Neuronal stem cell (in vitro differentiated cells): ENCODE measurements around the gene VOPP1.

Experiments used
- DNase-seq: peaks from one replicate; pipeline ENCODE4 v3.0.0-alpha.2; 2013; ENCODE audit warnings: low spot score
- H2AFZ ChIP-seq: one replicate; pipeline ENCODE4 v1.6.1; 2013; ENCODE audit warnings: mild to moderate bottlenecking, low read length, inconsistent platforms
- H2AK5ac ChIP-seq: 2 replicates; pipeline ENCODE4 v1.6.1; 2013; ENCODE audit warnings: low read depth, mild to moderate bottlenecking, inconsistent platforms, low read length, moderate library complexity, mixed read lengths
- H2BK120ac ChIP-seq: 2 replicates; pipeline ENCODE4 v1.6.1; 2013; ENCODE audit warnings: low read depth, mild to moderate bottlenecking, inconsistent platforms, low read length, moderate library complexity, mixed read lengths
- H2BK12ac ChIP-seq: one replicate; pipeline ENCODE4 v1.6.1; 2013; ENCODE audit warnings: low read length, inconsistent platforms
- H2BK15ac ChIP-seq: 2 replicates; pipeline ENCODE4 v1.6.1; 2013; ENCODE audit warnings: mild to moderate bottlenecking, low read length, inconsistent platforms, mixed read lengths
- H2BK5ac ChIP-seq: one replicate; pipeline ENCODE4 v1.6.1; 2013; ENCODE audit warnings: inconsistent platforms, mild to moderate bottlenecking, low read length, moderate library complexity
- H3K14ac ChIP-seq: one replicate; pipeline ENCODE4 v1.6.1; 2013; ENCODE audit warnings: low read length, inconsistent platforms
- H3K18ac ChIP-seq: 2 replicates; pipeline ENCODE4 v1.6.1; 2013; ENCODE audit warnings: low read length, inconsistent platforms
- H3K23ac ChIP-seq: 2 replicates; pipeline ENCODE4 v1.6.1; 2013; ENCODE audit warnings: low read depth, mild to moderate bottlenecking, mixed read lengths, low read length, inconsistent platforms; ENCODE audit not compliant: poor library complexity
- H3K27ac ChIP-seq: replicated peaks from 3 replicates; pipeline ENCODE4 v1.5.1; 2013; ENCODE audit warnings: low read length, inconsistent platforms
- H3K27me3 ChIP-seq, 3 experiments: 2 replicates each; pipeline ENCODE4 v1.6.1; 2013; ENCODE audit warnings: low read length in 3 of 3, mild to moderate bottlenecking in 2 of 3, inconsistent platforms in 1 of 3, low read depth in 1 of 3, mixed read lengths in 1 of 3, moderate library complexity in 1 of 3; ENCODE audit not compliant: control insufficient read depth in 3 of 3, insufficient read depth in 3 of 3
- H3K36me3 ChIP-seq, 2 donors: replicated peaks in 1 of 2; 2 replicates each; pipeline ENCODE4 v1.6.1; 2013; ENCODE audit warnings: low read length in 2 of 2; ENCODE audit not compliant: control insufficient read depth in 2 of 2, insufficient read depth in 2 of 2
- H3K4ac ChIP-seq: 2 replicates; pipeline ENCODE4 v1.6.1; 2013; ENCODE audit warnings: inconsistent platforms, mild to moderate bottlenecking, low read length, moderate library complexity
- H3K4me1 ChIP-seq, 2 donors: 1 replicate in 1 of 2; 2 replicates in 1 of 2; pipeline ENCODE4 v1.6.1; 2013; ENCODE audit warnings: low read length in 2 of 2, low read depth in 1 of 2; ENCODE audit not compliant: control insufficient read depth in 2 of 2, insufficient read depth in 1 of 2
- H3K4me2 ChIP-seq: one replicate; pipeline ENCODE4 v1.6.1; 2013; ENCODE audit warnings: mild to moderate bottlenecking, low read length, inconsistent platforms; ENCODE audit not compliant: insufficient read depth, poor library complexity, severe bottlenecking
- H3K4me3 ChIP-seq, 2 donors: 2 replicates each; pipeline ENCODE4 v1.5.1; 2013; ENCODE audit warnings: low read length in 2 of 2, mild to moderate bottlenecking in 2 of 2, inconsistent platforms in 1 of 2, moderate library complexity in 1 of 2
- H3K79me1 ChIP-seq: one replicate; pipeline ENCODE4 v1.6.1; 2013; ENCODE audit warnings: low read depth, mild to moderate bottlenecking, inconsistent platforms, low read length, moderate library complexity
- H3K9ac ChIP-seq: one replicate; pipeline ENCODE4 v1.6.1; 2013; ENCODE audit warnings: mild to moderate bottlenecking, low read depth, low read length, inconsistent platforms; ENCODE audit not compliant: poor library complexity
- H3K9me3 ChIP-seq, 2 donors: replicated peaks in 1 of 2; 2 replicates each; pipeline versions ENCODE3 to v1.6.1; 2013; ENCODE audit warnings: low read length in 2 of 2, mild to moderate bottlenecking in 2 of 2, inconsistent platforms in 1 of 2, low read depth in 1 of 2, mixed read lengths in 1 of 2, moderate library complexity in 1 of 2; ENCODE audit not compliant: control insufficient read depth in 2 of 2, insufficient read depth in 1 of 2
- H4K8ac ChIP-seq: one replicate; pipeline ENCODE4 v1.6.1; 2013; ENCODE audit warnings: low read depth, mild to moderate bottlenecking, inconsistent platforms, low read length, moderate library complexity
- H4K91ac ChIP-seq: one replicate; pipeline ENCODE4 v1.6.1; 2013; ENCODE audit warnings: low read length, low read depth, mild to moderate bottlenecking, inconsistent platforms; ENCODE audit not compliant: poor library complexity
- WGBS, 2 donors: extraction: QIAGEN DNeasy Blood & Tissue Kit; methylation state at CpG; one replicate each; pipeline ENCODE4 v1.1.7; 2013; ENCODE audit warnings: missing lambda C conversion rate in 2 of 2, mixed read lengths in 1 of 2; ENCODE audit not compliant: insufficient read length in 2 of 2, insufficient replicate concordance in 1 of 2; ENCODE audit errors: extremely low coverage in 2 of 2; 5-methylcytosine and 5-hydroxymethylcytosine counted together

VOPP1 gene

DNA sequence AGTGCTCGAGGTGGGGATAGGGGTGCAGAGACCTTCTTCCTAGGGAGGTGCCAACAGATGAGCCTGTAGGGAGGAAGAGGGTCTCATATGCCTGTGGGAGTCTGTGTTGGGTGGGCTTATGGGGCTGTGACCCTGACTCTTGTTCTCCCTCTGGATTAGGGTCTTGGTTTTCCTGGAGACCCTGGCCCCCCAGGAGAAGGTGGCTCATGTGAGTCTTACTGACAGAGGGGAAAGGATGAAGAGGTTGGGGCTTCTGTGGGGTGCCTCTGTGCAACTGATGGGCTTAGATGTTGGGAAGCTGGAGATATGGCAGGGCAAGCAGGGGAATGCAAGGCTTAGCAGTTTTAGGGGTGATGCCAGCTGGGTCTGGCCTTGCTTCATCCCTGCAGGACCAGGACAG, 20.2 kb upstream of the VOPP1 start:
- Histone ChIP-seq H2AFZ (no peak overlapping the region), H2BK15ac (no peak overlapping the region), H3K4ac (no peak overlapping the region), H3K18ac (no peak overlapping the region), H4K91ac (no peak overlapping the region), H2BK120ac (no peak overlapping the region), H2BK5ac (no peak overlapping the region), H4K8ac (no peak overlapping the region), H3K4me3 (no peak overlapping the region), H3K79me1 (no peaks in the 10 kb centered on the region), H3K23ac (no peak overlapping the region), H2BK12ac (no peak overlapping the region), H3K9ac (no peak overlapping the region), H3K9me3 (peaks cover 0 to 4% of the 10 kb centered on the region in 2 donors), H3K36me3 (no peaks in the 10 kb centered on the region), H3K4me1 (peaks cover 0 to 2% of the 10 kb centered on the region in 2 donors), H3K27me3 (peaks cover 0 to 11% (median 2%) of the 10 kb centered on the region in 3 experiments), H3K27ac (no peak overlapping the region), H3K4me2 (no peak overlapping the region), H3K14ac (no peak overlapping the region), H2AK5ac (no peak overlapping the region)
- no CpG with 5 or more reads among the region's 1 CpG for WGBS, 2 donors
- DNase-seq, result no peak

DNA sequence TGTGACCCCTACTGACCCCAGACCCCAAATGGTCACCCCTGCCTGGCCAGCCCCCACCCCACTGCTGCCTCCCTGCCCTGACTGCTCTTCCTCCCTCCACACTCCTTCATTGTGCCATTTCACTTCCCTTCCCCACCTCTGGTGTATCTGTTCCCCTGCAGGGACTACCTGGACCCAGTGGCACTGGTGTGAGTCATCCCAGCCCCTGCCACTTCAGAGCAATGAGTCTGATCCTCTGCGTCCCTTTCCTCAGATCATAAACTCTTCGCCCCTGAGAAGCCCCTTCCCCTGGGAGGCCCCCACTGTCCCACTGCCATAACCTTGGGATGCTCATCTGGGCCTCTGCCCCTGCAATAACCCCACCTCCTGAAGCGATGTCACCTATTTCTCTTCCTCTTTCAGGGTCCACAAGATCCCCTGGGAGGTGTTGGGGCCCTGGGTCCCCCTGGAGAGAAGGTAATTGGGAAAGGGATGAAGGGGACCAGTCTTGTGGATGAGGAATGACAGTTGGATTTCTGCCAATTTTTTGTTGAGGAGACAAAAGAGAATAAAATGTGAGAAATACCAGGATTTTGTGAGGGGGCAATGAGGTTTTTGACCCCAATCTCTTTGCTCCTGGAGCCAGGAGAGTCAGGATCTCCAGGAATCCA, 19.1 kb upstream of the VOPP1 start:
- no peak overlapping the region for H2BK12ac ChIP-seq
- H3K4ac ChIP-seq, result no peak overlapping the region
- peaks cover 0 to 11% (median 2%) of the 10 kb centered on the region in 3 experiments for H3K27me3 ChIP-seq
- no peak overlapping the region for H3K4me3 ChIP-seq
- H4K8ac ChIP-seq, result no peak overlapping the region
- peak overlapping the region; percentile 60 for H2AK5ac ChIP-seq
- WGBS, 2 donors, result no CpG with 5 or more reads among the region's 3 CpGs
- no peaks in the 10 kb centered on the region for H3K36me3 ChIP-seq
- H3K9me3 ChIP-seq, result peaks cover 0 to 4% of the 10 kb centered on the region in 2 donors
- H2AFZ ChIP-seq, result no peak overlapping the region
- H3K4me1 ChIP-seq, result peaks cover 0 to 2% of the 10 kb centered on the region in 2 donors
- no peak overlapping the region for H2BK5ac ChIP-seq
- no peak overlapping the region for H2BK15ac ChIP-seq
- H3K18ac ChIP-seq, result no peak overlapping the region
- H3K23ac ChIP-seq, result no peak overlapping the region
- no peak overlapping the region for H3K27ac ChIP-seq
- no peak overlapping the region for H3K4me2 ChIP-seq
- no peak for DNase-seq
- no peak overlapping the region for H2BK120ac ChIP-seq
- no peak overlapping the region for H3K14ac ChIP-seq
- H3K9ac ChIP-seq, result peak overlapping the region; percentile 3
- no peak overlapping the region for H4K91ac ChIP-seq
- no peaks in the 10 kb centered on the region for H3K79me1 ChIP-seq

DNA sequence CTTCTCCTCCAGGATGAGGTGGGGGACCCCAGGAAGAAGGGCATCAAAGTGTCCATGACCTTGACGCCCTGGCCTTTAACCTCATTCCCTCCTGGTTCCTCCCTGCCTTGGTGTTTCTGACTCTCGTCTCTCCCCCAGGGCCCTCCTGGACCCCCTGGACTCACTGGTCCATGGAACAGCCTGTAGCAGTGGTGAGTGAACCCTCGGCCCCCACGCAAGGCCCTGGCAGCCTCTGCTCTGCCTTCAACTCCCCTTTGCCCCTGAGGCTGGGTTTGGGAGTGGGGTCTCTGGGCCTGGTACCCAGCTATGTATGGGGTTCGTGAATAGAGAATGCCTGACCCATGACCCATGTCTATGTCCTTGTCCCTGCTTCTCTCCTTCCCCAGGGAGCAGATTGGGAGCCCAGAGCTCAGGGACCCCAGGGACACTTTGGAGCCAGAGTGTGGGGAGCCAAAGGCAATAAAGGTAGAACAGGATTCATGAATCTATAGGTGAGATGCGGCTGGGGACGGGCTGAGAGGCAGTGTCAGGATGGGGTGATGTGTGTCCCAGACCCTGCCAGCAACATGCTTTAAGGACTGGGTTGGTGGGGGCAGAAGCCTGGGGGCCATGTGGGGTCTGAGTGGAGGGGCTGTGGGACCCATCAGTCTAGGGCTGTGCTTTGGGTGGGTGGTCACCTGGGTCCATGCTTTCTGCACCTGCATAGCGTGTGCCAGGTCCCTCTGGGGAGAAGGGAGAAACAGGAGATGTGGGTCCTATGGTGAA, 18.4 kb upstream of the VOPP1 start:
- no peak overlapping the region for H2BK15ac ChIP-seq
- H2BK120ac ChIP-seq, result no peak overlapping the region
- DNase-seq, result no peak
- no peak overlapping the region for H2BK12ac ChIP-seq
- H3K27ac ChIP-seq, result no peak overlapping the region
- H3K36me3 ChIP-seq, result no peaks in the 10 kb centered on the region
- no peak overlapping the region for H4K91ac ChIP-seq
- no peak overlapping the region for H2AFZ ChIP-seq
- H3K4ac ChIP-seq, result no peak overlapping the region
- no peak overlapping the region for H2BK5ac ChIP-seq
- no peak overlapping the region for H3K9ac ChIP-seq
- no CpG with 5 or more reads among the region's 8 CpGs for WGBS, 2 donors
- H3K27me3 ChIP-seq, result peaks cover 0 to 11% (median 2%) of the 10 kb centered on the region in 3 experiments
- H3K18ac ChIP-seq, result no peak overlapping the region
- peak overlapping the region; percentile 72 for H2AK5ac ChIP-seq
- H3K14ac ChIP-seq, result no peak overlapping the region
- H4K8ac ChIP-seq, result no peak overlapping the region
- H3K79me1 ChIP-seq, result no peaks in the 10 kb centered on the region
- H3K4me1 ChIP-seq, result peaks cover 0 to 2% of the 10 kb centered on the region in 2 donors
- no peak overlapping the region for H3K4me3 ChIP-seq
- no peak overlapping the region for H3K23ac ChIP-seq
- peaks cover 0 to 4% of the 10 kb centered on the region in 2 donors for H3K9me3 ChIP-seq
- H3K4me2 ChIP-seq, result no peak overlapping the region

DNA sequence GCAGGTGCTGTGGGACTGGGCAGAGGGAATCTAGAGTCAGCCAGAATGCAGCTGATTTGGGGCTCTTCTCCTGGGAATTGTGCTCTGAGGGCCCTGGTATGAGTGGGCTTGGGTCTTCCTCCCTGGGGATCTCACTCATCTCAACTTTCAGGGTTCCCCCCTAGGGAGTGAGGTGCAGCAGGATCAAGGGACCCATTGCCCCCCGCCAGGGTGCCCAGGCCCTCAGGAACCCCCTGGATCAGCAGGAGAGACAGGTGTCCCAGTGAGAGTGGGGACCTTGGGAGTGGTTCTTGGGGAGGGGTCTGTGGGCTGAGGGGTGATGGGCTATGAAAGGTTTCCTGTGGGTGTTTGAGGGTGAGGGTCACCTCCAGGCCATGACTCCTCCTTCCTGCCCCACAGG, 17.6 kb upstream of the VOPP1 start:
- no CpG with 5 or more reads among the region's 1 CpG for WGBS, 2 donors
- H3K18ac ChIP-seq, result no peak overlapping the region

More for the DNA sequence above, 17.6 kb upstream of the VOPP1 start:
- Histone ChIP-seq H3K36me3 (no peaks in the 10 kb centered on the region), H2BK5ac (no peak overlapping the region), H3K9me3 (peaks cover 0 to 4% of the 10 kb centered on the region in 2 donors), H4K8ac (no peak overlapping the region), H3K23ac (no peak overlapping the region), H2BK15ac (no peak overlapping the region), H3K27ac (no peak overlapping the region), H3K27me3 (peaks cover 0 to 11% (median 2%) of the 10 kb centered on the region in 3 experiments), H3K4me3 (no peak overlapping the region), H2BK120ac (no peak overlapping the region), H3K9ac (no peak overlapping the region), H2AK5ac (peak overlapping the region; percentile 72), H3K4me2 (no peak overlapping the region), H2BK12ac (no peak overlapping the region), H3K4me1 (peaks cover 0 to 2% of the 10 kb centered on the region in 2 donors), H3K4ac (no peak overlapping the region), H3K14ac (no peak overlapping the region), H2AFZ (no peak overlapping the region), H3K79me1 (no peaks in the 10 kb centered on the region), H4K91ac (no peak overlapping the region)
- no peak for DNase-seq
